HG03575 (cell line): ENCODE results near the gene SKI.
"Not testable (repeated sequence)": the region's sequence is repeated elsewhere in the genome, so short reads cannot be mapped to it uniquely, and the experiment has no call there.

Experiments
- ATAC-seq: cut with Tn5 transposase; IDR thresholded peaks from one replicate; pipeline ENCODE4 v1.9.1; 2021; ENCODE audit not compliant: unreplicated experiment, insufficient number of reproducible peaks, low FRiP score; ENCODE audit errors: extremely low read depth

SKI gene

DNA sequence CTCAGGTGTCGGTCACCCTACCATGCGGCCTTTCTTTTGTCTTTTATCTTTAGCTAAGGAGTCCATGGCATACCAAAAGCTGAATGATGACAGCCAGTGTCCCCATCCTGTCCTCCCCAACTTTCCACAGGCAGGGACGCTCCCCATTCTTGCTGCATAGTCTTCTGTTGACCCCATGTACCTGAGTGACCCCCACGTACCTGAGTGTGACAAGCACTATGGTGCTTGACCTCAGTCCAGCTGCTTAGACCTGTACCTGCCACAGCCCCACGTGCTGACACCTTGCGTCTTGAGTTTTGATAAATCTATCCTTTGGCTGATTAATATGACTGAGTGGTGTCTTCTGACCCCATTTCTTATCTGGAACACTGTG, 26.9 kb downstream of the SKI start:
- no peak for ATAC-seq

DNA sequence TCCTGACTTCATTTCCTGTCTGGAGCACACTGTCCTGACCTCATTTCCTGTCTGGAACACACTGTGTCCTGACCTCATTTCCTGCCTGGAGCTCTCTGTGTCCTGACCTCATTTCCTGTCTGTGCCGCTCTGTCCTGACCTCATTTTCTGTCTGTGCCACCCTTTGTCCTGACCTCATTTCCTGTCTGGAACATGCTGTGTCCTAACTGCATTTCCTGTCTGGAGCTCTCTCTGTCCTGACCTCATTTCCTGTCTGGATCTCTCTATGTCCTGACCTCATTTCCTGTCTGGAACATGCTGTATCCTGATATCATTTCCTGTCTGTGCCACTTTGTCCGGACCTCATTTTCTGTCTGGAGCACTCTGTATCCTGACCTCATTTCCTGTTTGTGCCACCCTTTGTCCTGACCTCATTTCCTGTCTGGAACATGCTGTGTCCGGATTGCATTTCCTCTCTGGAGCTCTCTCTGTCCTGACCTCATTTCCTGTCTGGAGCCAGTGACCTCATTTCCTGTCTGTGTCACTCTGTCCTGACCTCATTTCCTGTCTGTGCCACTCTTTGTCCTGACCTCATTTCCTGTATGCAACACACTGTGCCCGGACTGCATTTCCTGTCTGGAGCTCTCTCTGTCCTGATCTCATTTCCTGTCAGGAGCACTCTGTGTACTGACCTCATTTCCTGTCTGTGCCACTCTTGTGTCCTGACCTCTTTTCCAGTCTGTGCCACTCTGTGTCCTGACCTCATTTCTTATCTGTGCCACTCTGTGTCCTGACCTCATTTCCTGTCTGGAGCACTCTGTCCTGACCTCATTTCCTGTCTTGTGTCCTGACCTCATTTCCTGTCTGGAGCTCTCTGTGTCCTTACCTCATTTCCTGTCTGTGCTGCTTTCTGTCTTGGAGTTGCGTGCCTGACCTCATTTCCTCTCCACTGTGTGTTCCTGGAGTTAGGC, 27.6 kb downstream of the SKI start:
- no peak for ATAC-seq

DNA sequence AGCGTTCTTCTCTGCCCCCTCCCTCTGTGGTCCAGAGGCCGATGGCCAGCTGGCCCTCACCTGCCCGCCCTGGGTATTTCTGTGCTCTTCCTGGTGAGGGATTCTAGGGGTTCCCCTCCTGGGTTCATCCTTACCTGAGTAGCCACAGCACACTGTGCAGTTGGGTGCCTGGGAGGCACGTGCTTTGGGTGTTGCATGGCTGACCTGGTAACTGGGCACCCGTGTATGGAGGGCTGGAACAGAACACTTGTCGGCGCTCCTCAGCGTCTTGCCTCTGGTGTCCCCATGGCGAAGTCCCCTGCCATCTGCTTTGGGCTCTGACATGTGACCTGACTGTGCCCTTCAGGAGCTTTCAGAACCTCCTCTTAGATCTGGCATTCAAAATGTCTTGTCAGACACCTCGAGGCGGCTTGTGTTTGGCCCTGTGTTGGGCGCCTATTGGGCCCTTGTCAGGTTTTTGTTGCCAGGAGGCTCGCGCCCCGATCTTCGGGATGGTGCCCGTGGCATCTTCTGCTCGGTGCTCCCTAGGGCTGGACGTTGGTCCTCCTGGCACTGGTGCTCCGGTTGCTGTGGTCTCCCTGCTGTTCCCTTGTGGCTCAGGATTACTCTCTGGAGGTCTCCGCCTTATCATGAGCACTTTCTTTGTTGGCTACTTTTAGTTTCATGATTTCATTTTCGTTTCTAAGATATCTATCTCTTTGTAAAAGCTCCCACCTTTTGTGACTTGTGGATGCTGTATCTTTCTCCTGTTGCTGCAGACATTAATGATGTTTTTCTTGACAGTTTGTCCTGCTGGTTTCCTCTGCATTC, 28.5 kb downstream of the SKI start:
- no peak for ATAC-seq

DNA sequence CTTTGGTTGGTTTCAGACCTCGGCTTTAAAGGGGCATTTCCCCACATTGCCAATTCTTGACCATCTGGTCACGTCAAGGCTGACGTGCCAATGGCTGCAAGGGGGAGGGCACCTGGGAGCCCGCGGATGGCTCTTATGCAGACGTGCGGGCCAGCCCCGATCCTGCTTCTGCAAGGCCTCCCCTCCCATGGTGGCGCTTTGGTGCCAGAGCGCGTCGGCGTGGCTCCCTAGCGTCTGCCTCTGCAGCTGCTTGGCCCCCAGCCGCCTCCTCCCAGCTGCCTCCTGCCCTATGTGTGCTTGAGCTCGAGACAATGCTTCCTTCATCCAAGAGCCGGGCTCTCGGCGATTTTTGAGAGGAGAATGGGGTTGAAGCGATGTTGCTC, 29.1 kb downstream of the SKI start:
- no peak for ATAC-seq

DNA sequence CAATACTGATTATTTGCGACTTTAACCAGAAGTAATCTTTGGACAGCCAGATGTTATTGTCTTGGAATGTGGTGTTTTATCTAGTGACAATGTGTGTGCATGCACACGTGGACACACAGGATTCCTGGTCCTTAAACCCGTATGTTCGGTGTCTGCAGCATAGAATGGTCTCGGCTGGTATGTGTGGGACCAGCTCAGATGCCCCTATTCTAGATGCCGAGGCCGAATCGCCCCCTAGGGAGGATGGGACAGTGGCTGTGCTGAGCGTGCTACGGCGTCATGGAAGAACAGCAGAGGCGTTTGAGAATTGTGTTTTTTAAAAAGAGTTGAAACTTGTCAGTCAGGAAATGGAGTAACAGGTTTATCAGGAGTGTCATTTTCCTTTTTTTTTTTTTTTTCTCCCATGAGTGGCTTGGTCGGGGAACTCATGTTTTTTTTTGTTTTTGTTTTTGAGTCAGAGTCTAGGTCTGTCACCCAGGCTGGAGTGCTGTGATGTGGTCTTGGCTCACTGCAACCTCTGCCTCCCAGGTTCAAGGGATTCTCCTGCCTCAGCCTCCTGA, 30.1 kb downstream of the SKI start:
- ATAC-seq: no peak

DNA sequence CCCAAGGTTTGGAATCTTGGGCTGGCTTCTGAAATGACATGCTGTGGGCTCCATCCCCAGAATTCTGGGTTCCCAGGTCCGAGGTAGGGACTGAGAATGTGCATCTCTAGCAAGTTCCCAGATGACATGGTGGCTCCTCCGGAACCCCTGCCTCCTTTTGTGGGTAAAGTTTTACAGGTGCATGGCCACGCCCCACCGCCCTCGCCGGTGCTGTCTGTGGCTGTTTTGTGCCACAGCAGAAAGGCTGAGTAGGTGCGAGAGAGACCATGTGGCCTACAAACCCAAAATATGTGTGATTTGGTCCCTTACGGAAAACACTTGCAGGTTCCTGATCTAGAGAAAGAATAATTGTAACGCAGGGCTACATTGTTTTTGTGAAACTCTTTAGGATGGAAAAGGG, 30.9 kb downstream of the SKI start:
- ATAC-seq: no peak

DNA sequence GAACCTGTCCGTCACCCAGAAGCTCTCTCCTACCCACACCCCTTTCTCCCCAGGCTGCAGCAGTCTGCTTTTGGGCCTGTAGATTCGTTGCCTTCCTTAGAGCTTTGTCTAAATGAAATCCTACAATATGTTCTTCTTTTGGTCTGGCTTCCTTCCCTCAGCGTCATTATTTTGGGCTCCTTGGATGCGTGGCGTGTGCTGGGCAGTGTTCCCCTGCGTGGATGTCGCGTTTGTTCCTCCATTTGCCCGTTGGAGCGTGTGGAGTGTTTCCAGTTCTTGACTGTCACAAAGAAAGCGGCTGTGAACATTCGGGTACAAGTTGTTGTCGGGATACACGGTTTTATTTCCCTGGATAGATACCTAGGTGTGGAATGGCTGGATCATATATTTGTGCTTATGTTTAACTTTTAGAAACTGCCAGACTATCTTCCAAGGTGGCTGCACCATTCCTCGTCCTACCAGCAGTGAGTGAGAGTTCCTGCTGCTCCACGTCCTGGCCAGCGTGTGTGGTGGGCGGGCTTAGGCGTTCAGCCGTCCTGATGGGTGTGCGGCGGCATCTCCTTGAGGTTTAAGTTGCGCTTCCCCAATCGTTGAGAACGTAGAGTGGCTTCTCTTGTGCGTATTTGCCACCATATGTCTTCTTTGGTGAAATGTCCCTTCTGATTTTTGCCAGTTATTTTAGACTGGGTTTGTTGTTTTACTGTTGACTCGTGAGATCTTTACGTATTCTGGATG, 31.7 kb downstream of the SKI start:
- ATAC-seq: no peak

DNA sequence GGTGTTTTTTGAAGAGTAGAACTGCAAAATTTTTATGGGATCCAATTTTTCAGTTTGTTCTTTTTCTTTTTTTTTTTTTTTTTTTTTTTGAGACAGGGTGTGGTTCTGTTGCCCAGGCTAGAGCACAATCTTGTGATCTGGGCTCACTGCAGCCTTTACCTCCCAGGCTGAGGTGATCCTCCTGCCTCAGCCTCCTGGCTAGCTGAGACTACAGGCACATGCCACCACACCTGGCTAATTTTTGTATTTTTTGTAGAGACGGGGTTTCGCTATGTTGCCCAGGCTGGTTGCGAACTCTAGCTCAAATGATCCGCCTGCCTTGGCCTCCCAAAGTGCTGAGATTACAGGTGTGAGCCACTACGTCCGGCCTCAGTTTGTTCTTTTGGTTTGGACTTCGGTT, 32.4 kb downstream of the SKI start:
- ATAC-seq: not testable (repeated sequence)

DNA sequence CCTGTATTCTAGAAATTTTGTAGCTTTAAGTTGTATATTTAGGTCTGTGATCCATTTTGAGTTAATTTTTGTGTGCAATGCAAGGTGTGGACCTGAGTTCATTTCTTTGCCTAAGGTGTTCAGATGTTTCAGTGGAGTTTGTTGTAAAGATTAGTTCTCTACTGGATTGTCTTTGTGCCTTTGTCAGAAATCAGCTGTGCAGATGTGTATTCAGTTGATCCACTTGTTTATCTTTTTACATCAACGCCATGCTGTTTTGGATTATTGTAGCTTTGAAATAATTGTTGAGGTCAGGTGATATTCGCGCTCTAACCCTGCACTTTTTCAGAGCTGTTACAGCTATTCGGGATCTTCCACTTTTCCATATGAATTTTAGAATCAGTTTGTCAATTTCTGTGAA, 32.8 kb downstream of the SKI start:
- ATAC-seq: no peak

DNA sequence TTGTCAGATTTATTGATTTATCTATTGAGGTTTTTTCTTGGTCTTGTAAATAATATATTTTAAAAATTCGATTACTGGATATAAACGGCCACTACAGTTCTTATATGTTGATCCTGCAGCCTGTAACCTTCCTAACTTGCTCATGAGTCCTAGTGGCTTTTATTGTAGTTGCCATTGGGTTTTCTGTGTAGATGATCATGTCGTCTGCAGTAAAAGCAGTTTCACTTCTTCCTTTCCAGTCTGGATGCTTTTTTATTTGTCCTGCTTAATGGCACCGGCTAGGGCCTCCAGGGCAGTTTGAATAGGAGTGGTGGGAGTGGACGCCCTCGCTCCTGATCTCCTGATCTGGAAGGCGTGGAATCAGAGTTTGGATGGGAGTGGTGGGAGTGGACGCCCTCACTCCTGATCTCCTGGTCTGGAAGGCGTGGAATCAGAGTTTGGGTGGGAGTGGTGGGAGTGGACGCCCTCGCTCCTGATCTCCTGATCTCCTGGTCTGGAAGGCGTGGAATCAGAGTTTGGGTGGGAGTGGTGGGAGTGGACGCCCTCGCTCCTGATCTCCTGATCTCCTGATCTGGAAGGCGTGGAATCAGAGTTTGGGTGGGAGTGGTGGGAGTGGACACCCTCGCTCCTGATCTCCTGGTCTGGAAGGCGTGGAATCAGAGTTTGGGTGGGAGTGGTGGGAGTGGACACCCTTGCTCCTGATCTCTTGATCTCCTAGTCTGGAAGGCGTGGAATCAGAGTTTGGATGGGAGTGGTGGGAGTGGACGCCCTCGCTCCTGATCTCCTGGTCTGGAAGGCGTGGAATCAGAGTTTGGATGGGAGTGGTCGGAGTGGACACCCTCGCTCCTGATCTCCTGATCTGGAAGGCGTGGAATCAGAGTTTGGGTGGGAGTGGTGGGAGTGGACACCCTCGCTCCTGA, 33.6 kb downstream of the SKI start:
- ATAC-seq: not testable (repeated sequence)

DNA sequence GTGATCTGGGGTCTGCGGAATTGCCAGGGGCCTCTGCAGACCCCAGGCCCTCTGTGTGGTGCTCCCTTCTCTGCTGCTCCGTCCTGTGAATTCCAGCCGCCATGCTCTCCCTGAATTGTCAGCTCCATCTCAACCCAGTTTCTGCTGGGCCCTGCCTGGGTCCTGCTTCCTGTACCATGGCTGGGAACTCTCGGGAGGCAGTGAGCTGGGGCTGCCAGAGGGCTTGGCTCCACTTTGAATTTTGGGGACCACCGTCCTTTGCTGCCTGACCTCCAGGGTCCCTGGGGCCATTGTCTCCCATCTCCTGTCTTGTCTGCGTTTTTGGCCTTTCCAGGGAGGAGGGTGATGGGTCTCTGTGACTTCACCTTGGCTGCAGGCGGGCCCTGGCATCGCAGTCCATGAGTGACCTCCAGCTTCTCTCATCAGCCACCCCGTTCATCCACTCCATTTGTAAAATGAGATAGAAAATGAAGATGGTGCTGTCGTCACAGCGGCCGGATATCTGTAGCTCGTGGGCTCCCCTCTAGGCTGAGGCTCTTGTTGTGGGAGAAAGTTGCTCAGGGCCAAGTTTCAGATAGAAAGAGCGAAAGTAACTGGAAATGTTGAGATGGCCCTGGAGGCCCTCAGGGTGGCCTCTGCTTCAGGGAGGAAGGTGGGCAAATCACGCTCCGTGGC, 38.3 kb downstream of the SKI start:
- no peak for ATAC-seq

DNA sequence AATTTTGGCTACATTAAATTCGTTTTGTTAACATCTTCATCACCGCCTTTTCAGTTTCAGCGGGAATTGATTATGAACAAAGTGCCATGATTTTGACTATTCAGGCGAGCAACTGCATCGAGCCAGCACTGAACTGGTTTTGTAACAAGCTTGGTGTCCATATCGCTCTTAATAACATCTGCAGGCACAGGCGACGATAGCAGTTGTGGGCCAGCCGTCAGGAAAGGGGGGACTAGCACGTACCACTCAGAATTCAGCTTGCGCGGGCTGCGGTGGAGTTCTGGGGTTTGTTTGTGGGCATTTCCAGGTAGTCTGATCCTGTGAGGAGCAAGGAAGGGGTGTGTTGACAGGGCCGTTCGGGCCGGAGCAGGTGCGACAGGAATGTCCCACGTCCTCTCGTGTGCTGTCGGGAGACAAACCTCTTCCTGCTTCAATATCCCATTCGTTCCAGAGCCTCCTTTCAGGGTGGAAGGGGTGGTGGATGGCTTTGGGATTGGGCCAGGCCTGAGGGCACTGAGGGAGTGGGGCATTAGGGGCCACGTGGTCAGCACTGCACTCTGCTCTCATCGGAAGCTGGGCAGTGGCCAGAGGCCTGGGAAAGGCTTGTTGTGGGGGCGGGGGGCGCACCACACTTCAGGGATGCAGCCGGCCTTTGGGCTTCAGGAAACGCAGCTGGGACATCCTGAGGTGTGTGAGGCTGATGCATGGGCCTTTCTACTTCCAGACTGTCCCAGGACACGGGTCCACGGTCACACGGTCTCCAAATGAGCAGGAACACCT, 39.1 kb downstream of the SKI start:
- no peak for ATAC-seq

DNA sequence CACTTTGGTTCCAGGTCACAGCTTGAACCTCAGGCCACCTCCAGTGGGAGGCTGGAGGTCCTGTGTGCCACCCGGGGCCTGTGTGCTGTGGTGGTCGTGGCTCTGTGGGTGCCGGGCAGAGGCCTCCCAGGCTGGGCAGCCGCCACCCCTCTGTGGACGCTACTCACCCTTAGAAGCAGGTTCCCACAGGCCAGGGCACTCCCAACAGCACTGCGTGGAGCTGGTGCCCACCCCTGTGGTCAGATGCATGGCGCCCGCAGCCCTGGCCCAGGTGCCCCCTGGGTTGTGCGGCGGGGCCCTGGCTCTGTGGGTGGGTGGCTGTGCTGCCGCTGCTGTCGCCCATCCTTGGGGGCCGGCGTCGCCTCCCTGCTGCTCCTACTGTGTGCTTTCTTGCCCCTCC, 39.7 kb downstream of the SKI start:
- no peak for ATAC-seq

DNA sequence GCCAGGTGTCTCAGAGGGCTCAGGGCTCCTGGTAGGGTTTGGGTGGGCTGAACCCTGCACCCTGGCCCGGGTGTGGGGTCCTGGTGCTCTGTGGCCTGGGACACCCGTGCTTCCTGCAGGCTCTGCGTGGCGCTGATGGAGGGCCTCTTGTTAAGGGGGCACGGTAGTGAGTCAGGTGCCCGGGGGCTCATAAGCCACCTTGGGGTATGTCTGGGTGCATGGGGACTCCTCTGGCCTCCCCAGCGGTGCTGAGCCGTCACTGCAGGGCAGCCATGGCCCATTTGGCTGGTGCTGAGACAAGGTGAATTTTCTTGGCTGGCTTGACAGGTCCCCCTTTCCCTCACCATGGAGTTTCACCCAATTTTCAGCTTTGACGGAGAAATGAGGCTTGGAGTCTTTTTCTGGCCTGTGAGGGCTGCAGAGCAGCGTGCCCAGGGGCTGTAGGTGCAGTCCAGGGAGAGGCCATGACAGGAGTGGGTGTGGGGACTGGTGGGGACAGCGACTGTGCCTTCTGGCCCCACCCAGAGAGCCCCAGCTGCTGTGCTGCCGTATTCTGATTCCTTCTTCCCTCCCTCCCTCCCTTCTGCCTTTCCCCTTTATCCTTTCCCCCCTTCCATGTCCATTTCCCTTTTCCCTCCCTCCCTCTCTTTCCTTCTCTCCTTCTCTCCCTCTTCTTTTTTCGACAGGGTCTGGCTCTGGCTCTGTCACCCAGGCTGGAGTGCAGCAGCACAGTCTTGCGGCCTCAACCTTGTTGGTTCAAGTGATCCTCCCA, 40.4 kb downstream of the SKI start:
- ATAC-seq: no peak

DNA sequence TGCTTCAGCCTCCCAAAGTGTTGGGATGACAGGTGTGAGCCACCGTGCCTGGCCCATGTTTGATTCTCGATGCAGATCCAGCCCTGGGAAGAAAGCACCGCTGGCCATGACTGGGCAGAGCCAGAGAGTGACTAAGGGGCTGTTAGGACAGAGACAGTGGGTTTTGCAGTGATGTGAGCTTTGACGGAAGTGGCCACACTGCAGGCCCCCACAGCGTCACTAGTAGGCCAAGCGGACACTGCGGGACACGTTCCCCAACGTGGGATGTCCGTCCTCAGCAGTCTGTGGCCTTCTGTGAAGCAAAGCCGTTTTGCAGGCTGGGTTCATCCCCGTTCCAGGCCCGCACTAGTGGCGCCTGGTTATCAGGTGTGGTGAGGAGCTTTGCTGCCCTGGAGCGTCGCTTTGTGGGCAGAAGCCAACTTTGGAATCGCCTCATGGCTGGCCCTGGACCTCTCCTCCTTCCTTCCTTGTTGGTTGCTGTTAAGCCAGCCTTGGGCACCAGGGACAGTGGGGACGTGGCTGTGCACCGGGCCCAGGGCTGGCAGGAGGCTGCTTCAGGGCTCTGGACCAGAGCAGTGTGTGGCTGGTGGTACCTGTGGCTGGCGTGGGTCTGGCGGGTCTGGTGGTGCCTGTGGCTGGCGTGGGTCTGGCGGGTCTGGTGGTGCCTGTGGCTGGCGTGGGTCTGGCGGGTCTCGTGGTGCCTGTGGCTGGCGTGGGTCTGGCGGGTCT, 41.2 kb downstream of the SKI start:
- ATAC-seq: no peak

DNA sequence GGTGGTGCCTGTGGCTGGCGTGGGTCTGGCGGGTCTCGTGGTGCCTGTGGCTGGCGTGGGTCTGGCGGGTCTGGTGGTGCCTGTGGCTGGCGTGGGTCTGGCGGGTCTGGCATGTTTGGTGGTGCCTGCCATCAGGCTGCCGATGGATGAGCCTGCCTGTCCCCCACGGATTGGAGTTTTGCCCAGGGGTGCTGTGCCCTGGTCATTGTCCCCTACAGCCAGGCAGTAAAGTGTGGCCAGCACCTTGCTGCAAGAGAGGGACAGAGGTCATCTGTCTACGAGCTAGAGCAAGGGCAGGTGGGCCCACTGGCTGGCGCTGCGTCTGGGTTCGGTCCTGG, 41.8 kb downstream of the SKI start:
- ATAC-seq: no peak
